HepG2 (cell line): ENCODE measurements around the gene CSMD2. TPM values are rescaled to one million over a fixed set of nuclear protein-coding genes. Genes with fewer than 3 reads are reported as not detected.

Source experiments
- ATAC-seq: fragments of 200-7000 bp; cut with Tn5 transposase; 3 replicates; pipeline ENCODE4 v1.9.1; 2020; ENCODE audit warnings: mild to moderate bottlenecking, moderate library complexity
- BruUV-seq: library from RNA; stranded (reverse); fragments of 400-500 nt; replicated peaks from 2 replicates; lab custom pipeline; 2021; lab: Mats Ljungman, UMichigan
- CTCF ChIA-PET: fragments of 300-600 bp; formaldehyde crosslinking; extraction: SDS; loops from one replicate; lab custom pipeline; 2021; ENCODE audit warnings: low total read pairs, inconsistent platforms, low intra/inter-chr PET ratio; lab: Yijun Ruan, JAX
- POLR2A ChIA-PET: fragments of 350-600 bp; sonication (Branson Sonifier 250); formaldehyde crosslinking; loops from one replicate; lab custom pipeline; 2020; ENCODE audit warnings: antibody characterized with exemption, inconsistent platforms; lab: Yijun Ruan, JAX
- DNase-seq: peaks from one replicate; pipeline ENCODE4 v3.0.0-alpha.2; 2015; ENCODE audit warnings: low spot score
- FAIRE-seq: peaks from 3 replicates; lab custom pipeline; 2011; peaks lifted over from hg19 to GRCh38; lab: Jason Lieb, UNC
- H2AFZ ChIP-seq: one replicate; pipeline ENCODE4 v1.6.1; 2011; ENCODE audit warnings: low read length, inconsistent platforms
- H3K27ac ChIP-seq: fragments of 300-600 bp; 3 replicates; pipeline ENCODE4 v1.8.0; 2011; ENCODE audit warnings: mixed run types, mild to moderate bottlenecking, mixed read lengths, low read length, inconsistent platforms; ENCODE audit not compliant: insufficient read depth; ENCODE audit errors: extremely low read length
- H3K27me3 ChIP-seq, 2 experiments: fragments of 200-600 bp in 1 of 2; 2 replicates in 1 of 2; 3 replicates in 1 of 2; pipeline versions ENCODE4 v1.6.0 to v1.8.0; 2011; ENCODE audit warnings: low read length in 2 of 2, mild to moderate bottlenecking in 2 of 2, moderate library complexity in 2 of 2, inconsistent platforms in 1 of 2; ENCODE audit not compliant: insufficient read depth in 2 of 2, control insufficient read depth in 1 of 2
- H3K36me3 ChIP-seq, 2 experiments: fragments of 200-600 bp in 1 of 2; replicated peaks in 1 of 2; 2 replicates in 1 of 2; 3 replicates in 1 of 2; pipeline versions ENCODE4 v1.5.1 to v1.8.0; 2011; ENCODE audit warnings: low read length in 2 of 2, inconsistent platforms in 1 of 2; ENCODE audit not compliant: insufficient read depth in 2 of 2, control insufficient read depth in 1 of 2
- H3K4me1 ChIP-seq: 2 replicates; pipeline ENCODE4 v1.5.1; 2012; ENCODE audit warnings: low read length, inconsistent platforms; ENCODE audit not compliant: insufficient read depth
- H3K4me2 ChIP-seq: 2 replicates; pipeline ENCODE4 v1.6.0; 2011; ENCODE audit warnings: low read depth, low read length, inconsistent platforms
- H3K4me3 ChIP-seq, 3 experiments: fragments of 200-600 bp in 1 of 3; sonication (generic), shearing (Covaris generic) in 1 of 3; replicated peaks in 1 of 3; 2 replicates each; pipeline ENCODE4 v1.5.1; 2011 to 2016; ENCODE audit warnings: low read length in 3 of 3, inconsistent platforms in 2 of 3, low read depth in 2 of 3, mild to moderate bottlenecking in 2 of 3, control low read depth in 1 of 3, mixed read lengths in 1 of 3; ENCODE audit not compliant: insufficient read depth in 1 of 3
- H3K79me2 ChIP-seq: one replicate; pipeline ENCODE4 v1.6.1; 2011; ENCODE audit warnings: low read length, inconsistent platforms; ENCODE audit not compliant: insufficient read depth
- H3K9ac ChIP-seq: 2 replicates; pipeline ENCODE4 v1.6.0; 2011; ENCODE audit warnings: mild to moderate bottlenecking, low read depth, low read length, inconsistent platforms; ENCODE audit not compliant: insufficient read depth
- H3K9me3 ChIP-seq: 2 replicates; pipeline ENCODE4 v1.5.1; 2012; ENCODE audit warnings: mild to moderate bottlenecking, low read length
- H4K20me1 ChIP-seq: 2 replicates; pipeline ENCODE4 v1.6.0; 2011; ENCODE audit warnings: inconsistent platforms, mild to moderate bottlenecking, low read length, moderate library complexity; ENCODE audit not compliant: insufficient read depth
- AGO2 ChIP-seq: fragments of 200-400 bp; formaldehyde crosslinking; optimal IDR thresholded peaks from 2 replicates; pipeline ENCODE3; 2017; ENCODE audit warnings: mild to moderate bottlenecking, low read depth, low read length, moderate library complexity
- NFATC3 ChIP-seq: sonication (generic); formaldehyde crosslinking; IDR thresholded peaks from 2 replicates; pipeline ENCODE4 v1.5.1; 2020; ENCODE audit warnings: mild to moderate bottlenecking, missing genetic modification reagents
- ZNF737 ChIP-seq: sonication (generic); formaldehyde crosslinking; IDR thresholded peaks from 2 replicates; pipeline ENCODE4 v1.5.0; 2020; ENCODE audit warnings: missing genetic modification reagents, mild to moderate bottlenecking, borderline replicate concordance
- WGBS: methylation state at CpG from one replicate; pipeline ENCODE4 v1.1.6; 2017; ENCODE audit warnings: low lambda C conversion rate; 5-methylcytosine and 5-hydroxymethylcytosine counted together
- in situ Hi-C: cut with HindIII; loops from 2 replicates; pipeline ENCODE4 v1.10.0; 2017; ENCODE audit warnings: low pct_unique_long_range_greater_than_20kb; ENCODE audit not compliant: extremely low pct_ligation_motif_present
- intact Hi-C: fragments of 100-400 bp; cut with micrococcal nuclease; formaldehyde crosslinking; loops from one replicate; pipeline ENCODE4 v1.10.0; 2022; ENCODE audit not compliant: unreplicated experiment
- polyA plus RNA-seq, 8 experiments: library from polyadenylated mRNA; depleted of rRNA in 3 of 8; stranded (reverse) in 7 of 8; unstranded in 1 of 8; fragments of >200 nt; fragmentation: Illumina TruSeq in 4 of 8; extraction: Trizol in 4 of 8; gene quantifications; 2 replicates each; pipeline versions ENCODE4 v1.2.1 to v1.2.3, GENCODE V29; 2011 to 2016; ENCODE audit warnings: low read depth in 4 of 8, missing spikeins in 1 of 8, mixed read lengths in 1 of 8; ENCODE audit not compliant: insufficient read depth in 1 of 8
- total RNA-seq, 5 experiments: library from RNA; depleted of rRNA; stranded (reverse); fragments of >200 nt; fragmentation: Illumina TruSeq; extraction: Trizol; gene quantifications; 2 replicates each; pipeline ENCODE4 v1.2.3, GENCODE V29; 2016; ENCODE audit warnings: low read depth in 1 of 5
- TF ChIP-seq, protein P1 (sequence below): sonication (generic); formaldehyde crosslinking; IDR thresholded peaks from 2 replicates; pipeline ENCODE4 v1.4.0; 2020; ENCODE audit warnings: mild to moderate bottlenecking, missing genetic modification reagents
- TF ChIP-seq, protein P2 (sequence below): sonication (generic); formaldehyde crosslinking; IDR thresholded peaks from 2 replicates; pipeline ENCODE4 v1.4.0; 2020; ENCODE audit warnings: missing genetic modification reagents, borderline replicate concordance

CSMD2 gene
- total and polyA plus RNA-seq, 2 of the 13 experiments (the other 11 are each of a cell fraction or from before 2014, with no cell fraction given) = not detected

DNA sequence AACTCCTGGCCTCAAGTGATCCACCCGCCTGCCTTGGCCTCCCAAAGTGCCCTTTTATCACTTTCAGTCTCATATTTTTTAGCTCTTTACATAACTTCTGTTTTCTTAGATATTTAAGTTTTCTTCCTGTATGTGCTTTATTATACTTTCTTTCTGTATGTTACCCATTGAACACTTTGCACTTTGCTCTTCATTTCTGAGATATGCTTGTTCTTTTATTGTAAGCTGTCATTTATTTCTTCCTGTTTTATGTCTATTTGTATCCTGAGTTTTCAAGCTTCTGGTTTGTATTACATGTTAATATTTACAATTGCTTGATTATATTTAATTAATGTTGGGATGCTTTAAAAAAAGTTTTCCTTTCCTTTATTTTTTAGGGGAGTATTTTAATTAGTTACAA is 656.9 kb downstream of the CSMD2 start:
- DNase-seq (no peak), ATAC-seq (no peak), FAIRE-seq (no peak)
- in situ Hi-C loops = no loop called here
- BruUV-seq = no TSS peak
- ChIA-PET POLR2A (no interaction called here), CTCF (no interaction called here)
- intact Hi-C loops = no loop called here
- whole genome bisulfite sequencing = 8% methylated on average over 1 of the region's 1 CpG
- Histone ChIP-seq H3K27me3 (no peaks in the 10 kb centered on the region; a peak in 1 of 5 replicates), H2AFZ (no peak overlapping the region), H3K36me3 (no peaks in the 10 kb centered on the region), H3K4me2 (no peak overlapping the region), H3K27ac (no peak overlapping the region), H4K20me1 (no peaks in the 10 kb centered on the region), H3K9me3 (no peaks in the 10 kb centered on the region), H3K79me2 (no peaks in the 10 kb centered on the region), H3K9ac (no peak overlapping the region), H3K4me3 (no peak overlapping the region), H3K4me1 (no peaks in the 10 kb centered on the region)
- TF ChIP-seq AGO2 = no peak
- TF ChIP-seq, protein P1, sequence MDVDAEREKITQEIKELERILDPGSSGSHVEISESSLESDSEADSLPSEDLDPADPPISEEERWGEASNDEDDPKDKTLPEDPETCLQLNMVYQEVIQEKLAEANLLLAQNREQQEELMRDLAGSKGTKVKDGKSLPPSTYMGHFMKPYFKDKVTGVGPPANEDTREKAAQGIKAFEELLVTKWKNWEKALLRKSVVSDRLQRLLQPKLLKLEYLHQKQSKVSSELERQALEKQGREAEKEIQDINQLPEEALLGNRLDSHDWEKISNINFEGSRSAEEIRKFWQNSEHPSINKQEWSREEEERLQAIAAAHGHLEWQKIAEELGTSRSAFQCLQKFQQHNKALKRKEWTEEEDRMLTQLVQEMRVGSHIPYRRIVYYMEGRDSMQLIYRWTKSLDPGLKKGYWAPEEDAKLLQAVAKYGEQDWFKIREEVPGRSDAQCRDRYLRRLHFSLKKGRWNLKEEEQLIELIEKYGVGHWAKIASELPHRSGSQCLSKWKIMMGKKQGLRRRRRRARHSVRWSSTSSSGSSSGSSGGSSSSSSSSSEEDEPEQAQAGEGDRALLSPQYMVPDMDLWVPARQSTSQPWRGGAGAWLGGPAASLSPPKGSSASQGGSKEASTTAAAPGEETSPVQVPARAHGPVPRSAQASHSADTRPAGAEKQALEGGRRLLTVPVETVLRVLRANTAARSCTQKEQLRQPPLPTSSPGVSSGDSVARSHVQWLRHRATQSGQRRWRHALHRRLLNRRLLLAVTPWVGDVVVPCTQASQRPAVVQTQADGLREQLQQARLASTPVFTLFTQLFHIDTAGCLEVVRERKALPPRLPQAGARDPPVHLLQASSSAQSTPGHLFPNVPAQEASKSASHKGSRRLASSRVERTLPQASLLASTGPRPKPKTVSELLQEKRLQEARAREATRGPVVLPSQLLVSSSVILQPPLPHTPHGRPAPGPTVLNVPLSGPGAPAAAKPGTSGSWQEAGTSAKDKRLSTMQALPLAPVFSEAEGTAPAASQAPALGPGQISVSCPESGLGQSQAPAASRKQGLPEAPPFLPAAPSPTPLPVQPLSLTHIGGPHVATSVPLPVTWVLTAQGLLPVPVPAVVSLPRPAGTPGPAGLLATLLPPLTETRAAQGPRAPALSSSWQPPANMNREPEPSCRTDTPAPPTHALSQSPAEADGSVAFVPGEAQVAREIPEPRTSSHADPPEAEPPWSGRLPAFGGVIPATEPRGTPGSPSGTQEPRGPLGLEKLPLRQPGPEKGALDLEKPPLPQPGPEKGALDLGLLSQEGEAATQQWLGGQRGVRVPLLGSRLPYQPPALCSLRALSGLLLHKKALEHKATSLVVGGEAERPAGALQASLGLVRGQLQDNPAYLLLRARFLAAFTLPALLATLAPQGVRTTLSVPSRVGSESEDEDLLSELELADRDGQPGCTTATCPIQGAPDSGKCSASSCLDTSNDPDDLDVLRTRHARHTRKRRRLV (CRISPR knock-in tag) = no peak
- no peak for TF ChIP-seq ZNF737 (CRISPR knock-in tag)
- TF ChIP-seq NFATC3 = no peak
- TF ChIP-seq, protein P2, sequence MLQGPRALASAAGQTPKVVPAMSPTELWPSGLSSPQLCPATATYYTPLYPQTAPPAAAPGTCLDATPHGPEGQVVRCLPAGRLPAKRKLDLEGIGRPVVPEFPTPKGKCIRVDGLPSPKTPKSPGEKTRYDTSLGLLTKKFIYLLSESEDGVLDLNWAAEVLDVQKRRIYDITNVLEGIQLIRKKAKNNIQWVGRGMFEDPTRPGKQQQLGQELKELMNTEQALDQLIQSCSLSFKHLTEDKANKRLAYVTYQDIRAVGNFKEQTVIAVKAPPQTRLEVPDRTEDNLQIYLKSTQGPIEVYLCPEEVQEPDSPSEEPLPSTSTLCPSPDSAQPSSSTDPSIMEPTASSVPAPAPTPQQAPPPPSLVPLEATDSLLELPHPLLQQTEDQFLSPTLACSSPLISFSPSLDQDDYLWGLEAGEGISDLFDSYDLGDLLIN (CRISPR knock-in tag) = no peak
